ENCODE results near the gene COG8.

COG8 gene

GRCh38 chr16:69283851-69284250 lies 55.5 kb downstream of the COG8 start:
- DNase-seq: no peak

- no peak for DNase-seq
Measured at GRCh38 chr16:69277413-69277812, 62.0 kb downstream of the COG8 start.
